ENCODE data around the gene ARHGEF28.

- TF ChIP-seq CTCF (conservative IDR thresholded peaks at IDR 0.05; ENCODE audit: low read length) (no peak), EZH2phosphoT487 (IDR thresholded peaks at IDR 0.05; ENCODE audit: borderline replicate concordance, low read depth, low read length) (no peak)
These were observed 189.6 kb downstream of the ARHGEF28 start for GRCh38 chr5:73815631-73816030.

Measured in OCI-LY7 (cell line).